OCI-LY1 (cell line): ENCODE results near the gene FOXO3.

Source experiments
- CTCF ChIP-seq: fragments of 200-600 bp; sonication (generic), shearing (Covaris generic); IDR thresholded peaks from 2 replicates; pipeline ENCODE4 v1.5.1; 2017; ENCODE audit warnings: mild to moderate bottlenecking, antibody characterized with exemption, low read length, moderate library complexity, mixed read lengths
- EZH2 ChIP-seq: fragments of 200-600 bp; sonication (generic), shearing (Covaris generic); IDR thresholded peaks from 2 replicates; pipeline ENCODE4 v1.8.0; 2017; ENCODE audit warnings: borderline replicate concordance, mixed run types, mild to moderate bottlenecking, antibody characterized with exemption, low read length, moderate library complexity, mixed read lengths

- TF ChIP-seq CTCF: no peak
- TF ChIP-seq EZH2: no peak
These were observed 31.8 kb upstream of the FOXO3 start for GRCh38 chr6:108528878-108529277.
